ENCODE data around the gene JAKMIP1.

DNA sequence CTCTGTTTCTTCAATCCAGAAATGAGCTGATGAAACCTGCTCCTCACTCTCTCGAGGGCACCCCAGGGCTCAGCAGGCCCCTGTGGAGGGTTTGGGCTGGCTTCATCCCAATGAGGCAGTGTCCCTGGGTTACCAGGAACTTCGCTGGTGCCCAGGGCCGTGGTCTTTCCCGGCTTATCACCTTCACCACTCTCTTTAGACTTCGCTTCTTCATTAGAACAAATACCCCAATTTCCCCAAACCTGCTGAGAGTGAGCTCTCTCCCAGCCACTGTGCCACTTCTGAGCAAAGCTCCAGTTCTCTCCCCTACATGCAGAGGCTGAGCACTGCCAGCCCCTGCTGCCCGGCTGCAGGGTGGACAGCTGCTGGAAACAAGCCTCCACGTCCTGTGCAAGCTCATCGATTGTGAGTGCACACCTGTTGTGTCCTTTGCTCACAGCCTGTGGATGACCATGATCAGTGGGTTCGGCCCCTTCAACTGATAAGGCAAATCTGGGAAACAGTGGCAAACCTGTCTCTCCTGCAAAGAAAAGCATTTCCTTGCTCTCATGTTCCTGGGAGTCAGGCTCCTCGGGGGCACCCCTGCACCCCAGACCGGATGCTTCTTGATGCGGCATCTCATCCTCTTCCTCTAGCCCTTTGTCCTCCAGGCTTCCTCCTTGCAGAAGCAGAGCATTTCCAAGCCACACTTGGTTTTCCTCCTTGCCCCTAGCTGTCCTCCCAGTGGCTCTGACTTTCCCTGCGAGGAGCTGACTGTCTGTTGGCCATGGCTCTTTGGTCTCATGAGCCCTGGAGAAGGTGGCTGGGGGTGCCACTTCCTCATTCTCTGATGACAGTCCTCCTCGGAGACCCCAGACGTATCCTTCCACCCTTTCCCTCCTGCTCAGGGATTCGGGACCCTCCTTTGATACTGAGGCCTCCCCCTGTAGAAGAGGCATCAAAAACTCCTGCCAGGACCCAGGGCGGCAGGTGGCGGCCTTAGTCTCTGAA, 210.8 kb downstream of the JAKMIP1 start:
- TF ChIP-seq, protein P1, sequence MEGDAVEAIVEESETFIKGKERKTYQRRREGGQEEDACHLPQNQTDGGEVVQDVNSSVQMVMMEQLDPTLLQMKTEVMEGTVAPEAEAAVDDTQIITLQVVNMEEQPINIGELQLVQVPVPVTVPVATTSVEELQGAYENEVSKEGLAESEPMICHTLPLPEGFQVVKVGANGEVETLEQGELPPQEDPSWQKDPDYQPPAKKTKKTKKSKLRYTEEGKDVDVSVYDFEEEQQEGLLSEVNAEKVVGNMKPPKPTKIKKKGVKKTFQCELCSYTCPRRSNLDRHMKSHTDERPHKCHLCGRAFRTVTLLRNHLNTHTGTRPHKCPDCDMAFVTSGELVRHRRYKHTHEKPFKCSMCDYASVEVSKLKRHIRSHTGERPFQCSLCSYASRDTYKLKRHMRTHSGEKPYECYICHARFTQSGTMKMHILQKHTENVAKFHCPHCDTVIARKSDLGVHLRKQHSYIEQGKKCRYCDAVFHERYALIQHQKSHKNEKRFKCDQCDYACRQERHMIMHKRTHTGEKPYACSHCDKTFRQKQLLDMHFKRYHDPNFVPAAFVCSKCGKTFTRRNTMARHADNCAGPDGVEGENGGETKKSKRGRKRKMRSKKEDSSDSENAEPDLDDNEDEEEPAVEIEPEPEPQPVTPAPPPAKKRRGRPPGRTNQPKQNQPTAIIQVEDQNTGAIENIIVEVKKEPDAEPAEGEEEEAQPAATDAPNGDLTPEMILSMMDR (IDR thresholded peaks at IDR 0.05; ENCODE audit: low read length): no peak
- no peak for TF ChIP-seq EZH2phosphoT487 (IDR thresholded peaks at IDR 0.05; ENCODE audit: low read length)

All from MM.1S (cell line).